Uterus (tissue), 2 donors: ENCODE results near the gene ATOSA.

Source experiments
- CTCF ChIP-seq, 4 experiments: fragments of 200-600 bp in 2 of 4; fragments of 450-650 bp in 2 of 4; sonication (generic) in 2 of 4; IDR thresholded peaks; one replicate each; pipeline ENCODE4 v1.5.1; 2016 to 2019; ENCODE audit warnings: antibody characterized with exemption in 4 of 4, mild to moderate bottlenecking in 2 of 4, moderate library complexity in 1 of 4
- POLR2A ChIP-seq, 2 donors: fragments of 450-650 bp; IDR thresholded peaks; one replicate each; pipeline ENCODE4 v1.6.1; 2016; ENCODE audit warnings: antibody characterized with exemption in 2 of 2, mild to moderate bottlenecking in 1 of 2, moderate library complexity in 1 of 2

- TF ChIP-seq POLR2A (IDR thresholded peaks at IDR 0.05) (no peak), CTCF (IDR thresholded peaks at IDR 0.05) (no peak)
Measured at GRCh38 chr15:52706091-52706490, 26.9 kb upstream of the ATOSA start.
